Measurements from ENCODE around the gene ANKZF1. TPM values are rescaled to one million over a fixed set of nuclear protein-coding genes. Genes with fewer than 3 reads are reported as not detected.

Gene ANKZF1
- total and polyA plus RNA-seq, 2 donors (not counting 1 experiment from before 2014, with no cell fraction given): 152 to 181 TPM

- no peak overlapping the region for H3K4me3 ChIP-seq (ENCODE audit: control extremely low read depth in 1 of 5, extremely low read depth in 1 of 5, insufficient read depth in 1 of 5, low read depth in 2 of 5, low read length in 4 of 5)
- no peak overlapping the region for H3K9ac ChIP-seq (ENCODE audit: low read length)
- H3K79me2 ChIP-seq (ENCODE audit: control insufficient read depth, insufficient read depth, low read length): peaks cover 21% of the 10 kb centered on the region
- TF ChIP-seq, protein P1, sequence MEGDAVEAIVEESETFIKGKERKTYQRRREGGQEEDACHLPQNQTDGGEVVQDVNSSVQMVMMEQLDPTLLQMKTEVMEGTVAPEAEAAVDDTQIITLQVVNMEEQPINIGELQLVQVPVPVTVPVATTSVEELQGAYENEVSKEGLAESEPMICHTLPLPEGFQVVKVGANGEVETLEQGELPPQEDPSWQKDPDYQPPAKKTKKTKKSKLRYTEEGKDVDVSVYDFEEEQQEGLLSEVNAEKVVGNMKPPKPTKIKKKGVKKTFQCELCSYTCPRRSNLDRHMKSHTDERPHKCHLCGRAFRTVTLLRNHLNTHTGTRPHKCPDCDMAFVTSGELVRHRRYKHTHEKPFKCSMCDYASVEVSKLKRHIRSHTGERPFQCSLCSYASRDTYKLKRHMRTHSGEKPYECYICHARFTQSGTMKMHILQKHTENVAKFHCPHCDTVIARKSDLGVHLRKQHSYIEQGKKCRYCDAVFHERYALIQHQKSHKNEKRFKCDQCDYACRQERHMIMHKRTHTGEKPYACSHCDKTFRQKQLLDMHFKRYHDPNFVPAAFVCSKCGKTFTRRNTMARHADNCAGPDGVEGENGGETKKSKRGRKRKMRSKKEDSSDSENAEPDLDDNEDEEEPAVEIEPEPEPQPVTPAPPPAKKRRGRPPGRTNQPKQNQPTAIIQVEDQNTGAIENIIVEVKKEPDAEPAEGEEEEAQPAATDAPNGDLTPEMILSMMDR (IDR thresholded peaks at IDR 0.05): no peak
- H2AFZ ChIP-seq (ENCODE audit: insufficient read depth, low read depth, low read length, poor library complexity, severe bottlenecking): no peak overlapping the region
- H3K9me3 Mint-ChIP-seq (ENCODE audit: insufficient read depth): no peaks in the 10 kb centered on the region
- ChIA-PET POLR2A (no interaction called here), CTCF (interaction anchor here (0.9 to 1.5 kb wide), 3 partner anchors 14 to 111 kb away, joined by 3 to 5 read pairs (median 3); no protein-coding TSS in a partner anchor)
- no peak overlapping the region for H3K27ac Mint-ChIP-seq
- intact Hi-C loops (cut with micrococcal nuclease): loop anchor here (10.0 kb wide), 1 partner anchor 325 kb away; the partner anchor contains the start of gene STK11IP
- 91% methylated on average over 5 of the region's 5 CpGs for WGBS (ENCODE audit: insufficient coverage)
- H3K27ac ChIP-seq (ENCODE audit: low read length in 2 of 2): no peak overlapping the region
- no peaks in the 10 kb centered on the region for H3K9me3 ChIP-seq (ENCODE audit: control extremely low read depth in 1 of 3, control insufficient read depth in 2 of 3, insufficient read depth in 1 of 3, low read length in 2 of 3)
- H3K36me3 ChIP-seq (replicated peaks in 1 of 2; ENCODE audit: control extremely low read depth in 1 of 2, control insufficient read depth in 1 of 2, extremely low read depth in 1 of 2, insufficient read depth in 2 of 2, low read length in 1 of 2): no peaks in the 10 kb centered on the region
- ATAC-seq (ENCODE audit: low read depth): no peak
- no peaks in the 10 kb centered on the region for H3K4me1 ChIP-seq (ENCODE audit: control insufficient read depth in 2 of 2, insufficient read depth in 2 of 2, low read length in 2 of 2)
- no peaks in the 10 kb centered on the region for H3K27me3 ChIP-seq (replicated peaks in 1 of 4; ENCODE audit: control extremely low read depth in 1 of 4, control insufficient read depth in 3 of 4, insufficient read depth in 4 of 4, low read length in 3 of 4)
- no peaks in the 10 kb centered on the region for H4K20me1 ChIP-seq (ENCODE audit: control insufficient read depth, insufficient read depth, low read length, poor library complexity, severe bottlenecking)
- H3K4me2 ChIP-seq (replicated peaks; ENCODE audit: low read depth, low read length, poor library complexity, severe bottlenecking): no peak overlapping the region
- H3K4me1 Mint-ChIP-seq: peaks cover 8% of the 10 kb centered on the region
- DNase-seq: no peak
- no peaks in the 10 kb centered on the region for H3K27me3 Mint-ChIP-seq
- no peak overlapping the region for H3K4me3 Mint-ChIP-seq
Observed at GRCh38 chr2:219270055-219270372, 40.4 kb downstream of the ANKZF1 start.

DNA sequence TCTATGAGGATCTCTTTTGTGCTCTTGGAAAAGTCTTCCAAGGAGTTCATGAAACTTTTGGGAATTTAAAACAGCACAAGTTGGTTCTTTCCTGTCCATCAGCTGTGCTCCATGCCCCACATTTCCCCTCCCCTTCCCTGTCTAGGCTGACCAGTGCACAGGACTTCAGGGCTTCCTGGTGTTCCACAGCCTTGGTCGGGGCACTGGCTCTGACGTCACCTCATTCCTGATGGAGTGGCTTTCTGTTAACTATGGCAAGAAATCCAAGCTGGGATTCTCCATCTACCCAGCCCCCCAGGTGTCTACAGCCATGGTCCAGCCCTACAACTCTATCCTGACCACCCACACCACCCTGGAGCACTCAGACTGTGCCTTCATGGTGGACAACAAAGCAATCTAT, 41.4 kb downstream of the ANKZF1 start:
- Histone ChIP-seq H3K36me3 (replicated peaks in 1 of 2; ENCODE audit: control extremely low read depth in 1 of 2, control insufficient read depth in 1 of 2, extremely low read depth in 1 of 2, insufficient read depth in 2 of 2, low read length in 1 of 2) (no peaks in the 10 kb centered on the region), H3K4me3 (ENCODE audit: control extremely low read depth in 1 of 5, extremely low read depth in 1 of 5, insufficient read depth in 1 of 5, low read depth in 2 of 5, low read length in 4 of 5) (no peak overlapping the region), H3K9ac (ENCODE audit: low read length) (no peak overlapping the region), H4K20me1 (ENCODE audit: control insufficient read depth, insufficient read depth, low read length, poor library complexity, severe bottlenecking) (no peaks in the 10 kb centered on the region), H2AFZ (ENCODE audit: insufficient read depth, low read depth, low read length, poor library complexity, severe bottlenecking) (no peak overlapping the region), H3K4me2 (replicated peaks; ENCODE audit: low read depth, low read length, poor library complexity, severe bottlenecking) (no peak overlapping the region), H3K4me1 (ENCODE audit: control insufficient read depth in 2 of 2, insufficient read depth in 2 of 2, low read length in 2 of 2) (no peaks in the 10 kb centered on the region), H3K27ac (ENCODE audit: low read length in 2 of 2) (no peak overlapping the region), H3K9me3 (ENCODE audit: control extremely low read depth in 1 of 3, control insufficient read depth in 2 of 3, insufficient read depth in 1 of 3, low read length in 2 of 3) (no peaks in the 10 kb centered on the region), H3K27me3 (replicated peaks in 1 of 4; ENCODE audit: control extremely low read depth in 1 of 4, control insufficient read depth in 3 of 4, insufficient read depth in 4 of 4, low read length in 3 of 4) (no peaks in the 10 kb centered on the region), H3K79me2 (ENCODE audit: control insufficient read depth, insufficient read depth, low read length) (peaks cover 31% of the 10 kb centered on the region)
- intact Hi-C loops (cut with micrococcal nuclease): loop anchor here (10.0 kb wide), 1 partner anchor 324 kb away; the partner anchor contains the start of gene STK11IP
- Mint-ChIP-seq H3K9me3 (ENCODE audit: insufficient read depth) (no peaks in the 10 kb centered on the region), H3K27me3 (no peaks in the 10 kb centered on the region), H3K4me1 (peaks cover 10% of the 10 kb centered on the region), H3K4me3 (no peak overlapping the region), H3K27ac (no peak overlapping the region)
- DNase-seq (no peak), ATAC-seq (ENCODE audit: low read depth) (no peak)
- POLR2A ChIA-PET: no interaction called here
- CTCF ChIA-PET: interaction anchor here (0.6 kb wide), 1 partner anchor 16 kb away, joined by 3 read pairs; no protein-coding TSS in a partner anchor
- TF ChIP-seq, protein P1 (IDR thresholded peaks at IDR 0.05): no peak
- no peak for TF ChIP-seq EZH2 (IDR thresholded peaks at IDR 0.05; ENCODE audit: borderline replicate concordance, insufficient read depth, low read depth, low read length, poor library complexity, severe bottlenecking)
- 94% methylated on average over 2 of the region's 2 CpGs for WGBS (ENCODE audit: insufficient coverage)

Measured in B cell (primary cell).